SK-N-SH (cell line): ENCODE measurements around the gene WDCP. TPM values are rescaled to one million over a fixed set of nuclear protein-coding genes. Genes with fewer than 3 reads are reported as not detected.
"Not testable (repeated sequence)": the region's sequence is repeated elsewhere in the genome, so short reads cannot be mapped to it uniquely, and the experiment has no call there.

Experiments used
- CTCF ChIA-PET: fragments of 300-600, 350-600 bp; formaldehyde crosslinking; extraction: SDS; loops from one replicate; lab custom pipeline; 2021; lab: Yijun Ruan, JAX
- POLR2A ChIA-PET: fragments of 350-600 bp; sonication (Branson Sonifier 250); formaldehyde crosslinking; extraction: SDS; loops from one replicate; lab custom pipeline; 2020; ENCODE audit warnings: antibody characterized with exemption, inconsistent platforms; lab: Yijun Ruan, JAX
- DNase-seq: peaks from one replicate; pipeline ENCODE4 v3.0.0; 2012
- H2AFZ ChIP-seq: fragments of 200-600 bp; sonication (generic); 2 replicates; pipeline ENCODE4 v1.8.1; 2016; ENCODE audit warnings: antibody characterized with exemption, mild to moderate bottlenecking, low read depth
- H3F3A ChIP-seq: fragments of 200-600 bp; sonication (generic); replicated peaks from 2 replicates; pipeline ENCODE3; 2016; ENCODE audit warnings: antibody characterized with exemption, mild to moderate bottlenecking; ENCODE audit not compliant: insufficient read depth
- H3K27ac ChIP-seq, 2 experiments: fragments of 200-500 bp in 1 of 2; fragments of 200-600 bp in 1 of 2; sonication (Bioruptor generic) in 1 of 2; sonication (generic), shearing (Covaris generic) in 1 of 2; 2 replicates each; pipeline versions ENCODE4 v1.5.1 to v1.6.1; 2014 to 2016; ENCODE audit warnings: low read depth in 2 of 2, inconsistent platforms in 1 of 2, low read length in 1 of 2, mild to moderate bottlenecking in 1 of 2, mixed read lengths in 1 of 2
- H3K27me3 ChIP-seq: fragments of 200-600 bp; sonication (generic), shearing (Covaris generic); 2 replicates; pipeline ENCODE4 v1.6.1; 2016; ENCODE audit warnings: mixed run types; ENCODE audit not compliant: insufficient read depth
- H3K36me3 ChIP-seq, 2 experiments: fragments of 200-500 bp in 1 of 2; fragments of 200-600 bp in 1 of 2; sonication (Bioruptor generic) in 1 of 2; sonication (generic) in 1 of 2; replicated peaks in 1 of 2; 2 replicates each; pipeline versions ENCODE3 to v1.5.1; 2014 to 2016; ENCODE audit warnings: low read length in 1 of 2, mild to moderate bottlenecking in 1 of 2; ENCODE audit not compliant: insufficient read depth in 2 of 2, control insufficient read depth in 1 of 2
- H3K4me1 ChIP-seq, 2 experiments: fragments of 200-500 bp in 1 of 2; fragments of 200-600 bp in 1 of 2; sonication (Bioruptor generic) in 1 of 2; sonication (generic), shearing (Covaris generic) in 1 of 2; 2 replicates each; pipeline versions ENCODE4 v1.5.1 to v1.6.1; 2014 to 2016; ENCODE audit warnings: low read depth in 1 of 2, low read length in 1 of 2, mixed run types in 1 of 2; ENCODE audit not compliant: insufficient read depth in 2 of 2, control insufficient read depth in 1 of 2
- H3K4me2 ChIP-seq: fragments of 200-600 bp; sonication (generic), shearing (Covaris generic); 2 replicates; pipeline ENCODE4 v1.6.1; 2017; ENCODE audit warnings: mixed run types
- H3K4me3 ChIP-seq, 2 experiments: fragments of 200-500 bp in 1 of 2; fragments of 200-600 bp in 1 of 2; sonication (Bioruptor generic) in 1 of 2; sonication (generic), shearing (Covaris generic) in 1 of 2; 2 replicates each; pipeline versions ENCODE4 v1.5.1 to v1.8.1; 2014 to 2016; ENCODE audit warnings: low read depth in 2 of 2, inconsistent platforms in 1 of 2, low read length in 1 of 2, mild to moderate bottlenecking in 1 of 2, mixed read lengths in 1 of 2, moderate library complexity in 1 of 2
- H3K79me2 ChIP-seq: fragments of 200-600 bp; sonication (generic); 2 replicates; pipeline ENCODE4 v1.8.1; 2017; ENCODE audit warnings: mild to moderate bottlenecking; ENCODE audit not compliant: insufficient read depth
- H3K9ac ChIP-seq: fragments of 200-600 bp; sonication (generic); 2 replicates; pipeline ENCODE4 v1.6.1; 2017; ENCODE audit warnings: mixed run types
- H3K9me2 ChIP-seq: fragments of 200-600 bp; sonication (generic); 2 replicates; pipeline ENCODE4 v1.6.1; 2017; ENCODE audit warnings: mixed run types
- H3K9me3 ChIP-seq: fragments of 200-600 bp; sonication (generic); 2 replicates; pipeline ENCODE4 v1.6.1; 2017; ENCODE audit warnings: mixed run types, mild to moderate bottlenecking, moderate library complexity
- H4K20me1 ChIP-seq: fragments of 200-600 bp; sonication (generic); 2 replicates; pipeline ENCODE4 v1.6.1; 2017; ENCODE audit warnings: mild to moderate bottlenecking, mixed run types; ENCODE audit not compliant: insufficient read depth
- CHD2 ChIP-seq: fragments of 150-350 bp; IDR thresholded peaks from 2 replicates; pipeline ENCODE4 v1.6.1; 2018; ENCODE audit warnings: low read length; ENCODE audit not compliant: partially characterized antibody
- ELF1 ChIP-seq: IDR thresholded peaks from 2 replicates; pipeline ENCODE4 v1.4.0; 2012
- FOSL2 ChIP-seq: IDR thresholded peaks from 2 replicates; pipeline ENCODE4 v1.4.0; 2012; ENCODE audit warnings: low read depth, mild to moderate bottlenecking, moderate library complexity, borderline replicate concordance
- FOXM1 ChIP-seq: IDR thresholded peaks from 2 replicates; pipeline ENCODE4 v1.4.0; 2012; ENCODE audit warnings: low read depth, mild to moderate bottlenecking
- IRF3 ChIP-seq: fragments of 150-350 bp; IDR thresholded peaks from 2 replicates; pipeline ENCODE4 v1.6.1; 2016; ENCODE audit warnings: mild to moderate bottlenecking, low read depth, low read length
- JUND ChIP-seq: IDR thresholded peaks from 2 replicates; pipeline ENCODE4 v1.4.0; 2012
- MEF2A ChIP-seq: IDR thresholded peaks from 2 replicates; pipeline ENCODE4 v1.4.0; 2012; ENCODE audit warnings: low read depth, borderline replicate concordance
- MXI1 ChIP-seq: IDR thresholded peaks from 2 replicates; pipeline ENCODE4 v1.6.1; 2012; ENCODE audit warnings: mild to moderate bottlenecking, low read depth, low read length, improper control_type of control experiment
- PBX3 ChIP-seq: IDR thresholded peaks from 2 replicates; pipeline ENCODE4; 2012
- POLR2AphosphoS5 ChIP-seq: IDR thresholded peaks from 2 replicates; pipeline ENCODE4 v1.6.1; 2012; ENCODE audit warnings: low read depth, low read length
- RFX5 ChIP-seq: IDR thresholded peaks from 2 replicates; pipeline ENCODE4 v1.6.1; 2012; ENCODE audit warnings: mild to moderate bottlenecking, improper control_type of control experiment, low read length
- RXRA ChIP-seq: IDR thresholded peaks from 2 replicates; pipeline ENCODE4 v1.4.0; 2012; ENCODE audit warnings: low read depth, mild to moderate bottlenecking, borderline replicate concordance
- SIN3A ChIP-seq: IDR thresholded peaks from 2 replicates; pipeline ENCODE4 v1.6.1; 2012; ENCODE audit warnings: low read depth, mild to moderate bottlenecking, low read length, moderate library complexity, borderline replicate concordance
- SMC3 ChIP-seq: IDR thresholded peaks from 2 replicates; pipeline ENCODE4 v1.6.1; 2012; ENCODE audit warnings: low read depth, low read length, improper control_type of control experiment
- TAF1 ChIP-seq: IDR thresholded peaks from 2 replicates; pipeline ENCODE4 v1.6.1; 2012; ENCODE audit warnings: low read depth, mild to moderate bottlenecking, low read length, moderate library complexity, borderline replicate concordance
- TCF12 ChIP-seq: IDR thresholded peaks from 2 replicates; pipeline ENCODE4 v1.4.0; 2012
- TEAD4 ChIP-seq: IDR thresholded peaks from 2 replicates; pipeline ENCODE4 v1.4.0; 2012; ENCODE audit warnings: mild to moderate bottlenecking, borderline replicate concordance; ENCODE audit not compliant: insufficient read depth
- USF1 ChIP-seq: IDR thresholded peaks from 2 replicates; pipeline ENCODE4 v1.4.0; 2012; ENCODE audit warnings: low read depth, borderline replicate concordance
- WGBS: methylation state at CpG from one replicate; pipeline ENCODE4 v1.1.6; 2017; ENCODE audit warnings: low lambda C conversion rate; 5-methylcytosine and 5-hydroxymethylcytosine counted together
- polyA plus RNA-seq, 3 experiments: library from polyadenylated mRNA; depleted of rRNA; stranded (reverse); fragments of >200 nt; gene quantifications; 2 replicates each; pipeline ENCODE4 v1.2.3, GENCODE V29; 2012

WDCP gene
- polyA plus RNA-seq, 1 of the 3 experiments (the other 2 are of a cell fraction), result 7.1 TPM

GRCh38 chr2:24045511-24046508 lies 1.4 kb downstream of the WDCP start:
- peak overlapping the region; percentile 71 for H3K4me2 ChIP-seq
- H3K4me1 ChIP-seq, result peaks cover 3 to 15% of the 10 kb centered on the region in 2 experiments; a peak in 2 of 4 replicates
- H3K27me3 ChIP-seq, result no peaks in the 10 kb centered on the region
- H3K79me2 ChIP-seq, result peaks cover 59% of the 10 kb centered on the region
- peak overlapping the region; percentile 75 to 89 for H3K4me3 ChIP-seq
- peaks cover 15% of the 10 kb centered on the region for H3F3A ChIP-seq
- peak overlapping the region; percentile 75; the same call in 1 of the 2 replicates for H3K9ac ChIP-seq
- H4K20me1 ChIP-seq, result no peaks in the 10 kb centered on the region
- H3K9me2 ChIP-seq, result no peaks in the 10 kb centered on the region
- no peak for DNase-seq
- CTCF ChIA-PET, result no interaction called here
- POLR2A ChIA-PET, result interaction anchor here (1.7 kb wide), 1 partner anchor 31 kb away, joined by 16 read pairs; the partner anchor contains the start of gene SF3B6
- 74% methylated on average over 11 of the region's 11 CpGs for WGBS
- no peaks in the 10 kb centered on the region for H3K9me3 ChIP-seq
- no peak for TF ChIP-seq RFX5
- TF ChIP-seq SMC3, result no peak
- no peak for TF ChIP-seq ELF1
- no peak for TF ChIP-seq IRF3
- TF ChIP-seq MEF2A, result no peak
- H3K36me3 ChIP-seq, result no peaks in the 10 kb centered on the region
- H3K27ac ChIP-seq, result peak overlapping the region in 1 of 2 experiments; percentile 1; a peak in 1 of 4 replicates
- peak overlapping the region; percentile 87; the same call in 1 of the 2 replicates for H2AFZ ChIP-seq

GRCh38 chr2:24043133-24043532 lies 4.1 kb downstream of the WDCP start:
- H3K27ac ChIP-seq, H3K27me3 ChIP-seq, H3K9ac ChIP-seq, H2AFZ ChIP-seq, H3K9me2 ChIP-seq, H3K4me2 ChIP-seq, H3K4me3 ChIP-seq, H3F3A ChIP-seq, POLR2A ChIA-PET, DNase-seq, H3K4me1 ChIP-seq, H4K20me1 ChIP-seq, H3K9me3 ChIP-seq: not testable (repeated sequence)
- WGBS, result 95% methylated on average over 6 of the region's 6 CpGs
- CTCF ChIA-PET, result interaction anchor here (0.9 kb wide), 1 partner anchor 18 kb away, joined by 3 read pairs; no protein-coding TSS in a partner anchor
- Histone ChIP-seq H3K79me2 (peaks cover 65% of the 10 kb centered on the region), H3K36me3 (peaks cover 3 to 14% of the 10 kb centered on the region in 2 experiments)

- Histone ChIP-seq H3K27me3 (no peaks in the 10 kb centered on the region), H3K9ac (no peak overlapping the region), H3K4me2 (no peak overlapping the region), H3K4me3 (no peak overlapping the region), H2AFZ (no peak overlapping the region), H3K4me1 (no peaks in the 10 kb centered on the region), H3K79me2 (peaks cover 64% of the 10 kb centered on the region), H4K20me1 (no peaks in the 10 kb centered on the region), H3K36me3 (peaks cover 11 to 27% of the 10 kb centered on the region in 2 experiments), H3K9me2 (no peaks in the 10 kb centered on the region), H3K9me3 (no peaks in the 10 kb centered on the region), H3F3A (no peaks in the 10 kb centered on the region), H3K27ac (no peak overlapping the region)
- POLR2A ChIA-PET, result no interaction called here
- DNase-seq, result no peak
- 96% methylated on average over 4 of the region's 4 CpGs for WGBS
- CTCF ChIA-PET, result interaction anchor here (1.2 kb wide), 1 partner anchor 10 kb away, joined by 3 read pairs; no protein-coding TSS in a partner anchor
- TF ChIP-seq TEAD4 (no peak), RFX5 (no peak), JUND (no peak), USF1 (no peak), MEF2A (no peak), RXRA (no peak), PBX3 (no peak), CHD2 (no peak), POLR2AphosphoS5 (no peak), FOSL2 (no peak), SIN3A (no peak), TCF12 (no peak), FOXM1 (no peak), TAF1 (no peak), MXI1 (no peak)
Observed at GRCh38 chr2:24040511-24040910, 6.7 kb downstream of the WDCP start.
